H9 (cell line): Measurements from ENCODE around the gene SLC9A9. TPM values are rescaled to one million over a fixed set of nuclear protein-coding genes. Genes with fewer than 3 reads are reported as not detected.

Experiments used
- DNase-seq: peaks from one replicate; pipeline ENCODE4 v3.0.0-alpha.2; 2017
- H2AFZ ChIP-seq: one replicate; pipeline ENCODE4 v1.6.1; 2013; ENCODE audit warnings: mild to moderate bottlenecking, low read length, control low read depth, moderate library complexity
- H2AK5ac ChIP-seq: 2 replicates; pipeline ENCODE4 v1.6.1; 2013; ENCODE audit warnings: low read length, control low read depth, mixed read lengths; ENCODE audit not compliant: insufficient read length
- H2BK120ac ChIP-seq: one replicate; pipeline ENCODE4 v1.6.1; 2013; ENCODE audit warnings: low read depth, mild to moderate bottlenecking, low read length, control low read depth, inconsistent platforms; ENCODE audit not compliant: poor library complexity, severe bottlenecking
- H2BK12ac ChIP-seq: 2 replicates; pipeline ENCODE4 v1.6.1; 2013; ENCODE audit warnings: low read length, control low read depth, mixed read lengths, low read depth; ENCODE audit not compliant: insufficient read length
- H2BK15ac ChIP-seq: 2 replicates; pipeline ENCODE4 v1.6.1; 2013; ENCODE audit warnings: low read depth, low read length, control low read depth
- H2BK20ac ChIP-seq: one replicate; pipeline ENCODE4 v1.6.1; 2013; ENCODE audit warnings: low read depth, mild to moderate bottlenecking, low read length, control low read depth, inconsistent platforms; ENCODE audit not compliant: poor library complexity, severe bottlenecking
- H2BK5ac ChIP-seq: 2 replicates; pipeline ENCODE4 v1.6.1; 2013; ENCODE audit warnings: low read length, control low read depth, mixed read lengths; ENCODE audit not compliant: insufficient read length
- H3K14ac ChIP-seq: 2 replicates; pipeline ENCODE4 v1.6.1; 2013; ENCODE audit warnings: low read length, control low read depth; ENCODE audit not compliant: insufficient read depth
- H3K18ac ChIP-seq: 2 replicates; pipeline ENCODE4 v1.6.1; 2013; ENCODE audit warnings: low read depth, mild to moderate bottlenecking, mixed read lengths, low read length, control low read depth; ENCODE audit not compliant: insufficient read length
- H3K23ac ChIP-seq: 2 replicates; pipeline ENCODE4 v1.6.1; 2013; ENCODE audit warnings: low read length, control low read depth, mixed read lengths, low read depth; ENCODE audit not compliant: insufficient read length
- H3K23me2 ChIP-seq: 2 replicates; pipeline ENCODE4 v1.6.1; 2013; ENCODE audit warnings: low read depth, mild to moderate bottlenecking, mixed read lengths, low read length, control low read depth; ENCODE audit not compliant: insufficient read length, poor library complexity, severe bottlenecking
- H3K27ac ChIP-seq: 2 replicates; pipeline ENCODE4 v1.5.1; 2013; ENCODE audit warnings: low read length, control low read depth, mixed read lengths, low read depth; ENCODE audit not compliant: insufficient read length
- H3K27me3 ChIP-seq: 2 replicates; pipeline ENCODE4 v1.6.1; 2013; ENCODE audit warnings: low read length, control low read depth, inconsistent platforms; ENCODE audit not compliant: insufficient read depth
- H3K4ac ChIP-seq: 2 replicates; pipeline ENCODE4 v1.6.1; 2013; ENCODE audit warnings: low read depth, mild to moderate bottlenecking, control low read depth, inconsistent platforms, low read length, moderate library complexity
- H3K4me1 ChIP-seq: 2 replicates; pipeline ENCODE4 v1.6.1; 2013; ENCODE audit warnings: low read length, control low read depth, inconsistent platforms; ENCODE audit not compliant: insufficient read depth
- H3K4me2 ChIP-seq: 2 replicates; pipeline ENCODE4 v1.6.1; 2013; ENCODE audit warnings: low read length, control low read depth, mixed read lengths; ENCODE audit not compliant: insufficient read length, insufficient read depth
- H3K56ac ChIP-seq: 2 replicates; pipeline ENCODE4 v1.6.1; 2013; ENCODE audit warnings: low read depth, mild to moderate bottlenecking, mixed read lengths, low read length, control low read depth; ENCODE audit not compliant: insufficient read length
- H3K79me1 ChIP-seq: 2 replicates; pipeline ENCODE4 v1.6.1; 2013; ENCODE audit warnings: low read depth, mild to moderate bottlenecking, moderate library complexity, low read length, control low read depth, inconsistent platforms; ENCODE audit not compliant: insufficient read depth, poor library complexity, severe bottlenecking
- H3K79me2 ChIP-seq: 2 replicates; pipeline ENCODE4 v1.6.1; 2013; ENCODE audit warnings: low read length, control low read depth, inconsistent platforms; ENCODE audit not compliant: insufficient read depth
- H3K9ac ChIP-seq: 2 replicates; pipeline ENCODE4 v1.6.1; 2013; ENCODE audit warnings: low read length, control low read depth, mixed read lengths; ENCODE audit not compliant: insufficient read length; ENCODE audit errors: extremely low read depth
- H3K9me3 ChIP-seq: one replicate; pipeline ENCODE4 v1.6.1; 2013; ENCODE audit warnings: low read depth, low read length, inconsistent platforms; ENCODE audit not compliant: control insufficient read depth
- H3T11ph ChIP-seq: one replicate; pipeline ENCODE4 v1.6.1; 2013; ENCODE audit warnings: mild to moderate bottlenecking, low read length, control low read depth, inconsistent platforms
- H4K20me1 ChIP-seq: one replicate; pipeline ENCODE4 v1.6.1; 2013; ENCODE audit not compliant: control insufficient read depth, insufficient read length, insufficient read depth
- H4K5ac ChIP-seq: 2 replicates; pipeline ENCODE4 v1.6.1; 2013; ENCODE audit warnings: low read depth, mild to moderate bottlenecking, mixed read lengths, low read length, control low read depth; ENCODE audit not compliant: insufficient read length
- H4K8ac ChIP-seq: replicated peaks from 2 replicates; pipeline ENCODE4 v1.6.1; 2013; ENCODE audit warnings: low read length, control low read depth, mixed read lengths, low read depth; ENCODE audit not compliant: insufficient read length
- H4K91ac ChIP-seq: 2 replicates; pipeline ENCODE4 v1.6.1; 2013; ENCODE audit warnings: low read depth, mild to moderate bottlenecking, moderate library complexity, mixed read lengths, low read length, control low read depth; ENCODE audit not compliant: insufficient read length
- H3K27ac Mint-ChIP-seq, 3 experiments: 2 replicates in 2 of 3; 3 replicates in 1 of 3; pipeline ENCODE4 v1.8.0; 2020 to 2021; ENCODE audit warnings: mixed read lengths in 3 of 3, mild to moderate bottlenecking in 1 of 3, moderate library complexity in 1 of 3
- H3K27me3 Mint-ChIP-seq: 2 replicates; pipeline ENCODE4 v1.8.0; 2021; ENCODE audit warnings: low read depth, mild to moderate bottlenecking, moderate library complexity, mixed read lengths
- H3K36me3 Mint-ChIP-seq, 3 experiments: 2 replicates in 2 of 3; 3 replicates in 1 of 3; pipeline ENCODE4 v1.8.0; 2020 to 2021; ENCODE audit warnings: low read depth in 3 of 3, mixed read lengths in 3 of 3; ENCODE audit not compliant: insufficient read depth in 1 of 3
- H3K4me1 Mint-ChIP-seq, 2 experiments: 2 replicates each; pipeline ENCODE4 v1.8.0; 2020; ENCODE audit warnings: mixed read lengths in 2 of 2
- H3K4me3 Mint-ChIP-seq, 2 experiments: 2 replicates in 1 of 2; 3 replicates in 1 of 2; pipeline ENCODE4 v1.8.0; 2020 to 2021; ENCODE audit warnings: mild to moderate bottlenecking in 2 of 2, mixed read lengths in 2 of 2, moderate library complexity in 1 of 2
- H3K9me3 Mint-ChIP-seq, 2 experiments: 2 replicates in 1 of 2; 3 replicates in 1 of 2; pipeline ENCODE4 v1.8.0; 2020; ENCODE audit warnings: mild to moderate bottlenecking in 2 of 2, mixed read lengths in 2 of 2, moderate library complexity in 1 of 2
- CTCF ChIP-seq: fragments of 200-600 bp; sonication (generic); conservative IDR thresholded peaks from 3 replicates; pipeline ENCODE4 v1.8.0; 2021; ENCODE audit warnings: antibody characterized with exemption, mild to moderate bottlenecking
- WGBS: extraction: QIAGEN DNeasy Blood & Tissue Kit; methylation state at CpG from one replicate; pipeline ENCODE4 v1.1.7; 2013; ENCODE audit warnings: missing lambda C conversion rate, low lambda C conversion rate, mixed read lengths; ENCODE audit not compliant: insufficient read length; ENCODE audit errors: extremely low coverage; 5-methylcytosine and 5-hydroxymethylcytosine counted together
- total RNA-seq: library from RNA; stranded (reverse); gene quantifications from 2 replicates; pipeline ENCODE4 v1.2.1, GENCODE V29; 2021

The SLC9A9 gene
- total RNA-seq, 1 experiment from 2014 or later = 0.35 TPM

GRCh38 chr3:143699424-143699823 lies 148.8 kb downstream of the SLC9A9 start:
- no peak overlapping the region for H3K4ac ChIP-seq
- H3K4me1 Mint-ChIP-seq = no peaks in the 10 kb centered on the region
- no peak overlapping the region for H2BK120ac ChIP-seq
- no peak for DNase-seq
- H3K4me3 Mint-ChIP-seq = no peak overlapping the region
- H3K27ac Mint-ChIP-seq = no peak overlapping the region
- H3T11ph ChIP-seq = no peak overlapping the region
- no peak overlapping the region for H3K14ac ChIP-seq
- H3K27me3 Mint-ChIP-seq = no peaks in the 10 kb centered on the region
- H4K8ac ChIP-seq = no peak overlapping the region
- no peak overlapping the region for H2BK5ac ChIP-seq
- no peak overlapping the region for H3K27ac ChIP-seq
- H3K56ac ChIP-seq = no peak overlapping the region
- no peaks in the 10 kb centered on the region for H3K4me1 ChIP-seq
- H3K36me3 Mint-ChIP-seq = no peaks in the 10 kb centered on the region
- no peak overlapping the region for H4K5ac ChIP-seq
- no peak overlapping the region for H2BK15ac ChIP-seq
- no peak overlapping the region for H2BK12ac ChIP-seq
- no peaks in the 10 kb centered on the region for H3K79me1 ChIP-seq
- H3K18ac ChIP-seq = no peak overlapping the region
- H3K4me2 ChIP-seq = no peak overlapping the region
- no peak overlapping the region for H2BK20ac ChIP-seq
- no peak overlapping the region for H2AK5ac ChIP-seq
- WGBS = no CpG with 5 or more reads among the region's 3 CpGs
- H3K9ac ChIP-seq = no peak overlapping the region
- H3K27me3 ChIP-seq = no peaks in the 10 kb centered on the region
- H4K91ac ChIP-seq = no peak overlapping the region
- H3K23ac ChIP-seq = no peak overlapping the region
- no peak for TF ChIP-seq CTCF
- H4K20me1 ChIP-seq = no peaks in the 10 kb centered on the region
- H3K79me2 ChIP-seq = no peaks in the 10 kb centered on the region
- no peaks in the 10 kb centered on the region for H3K9me3 Mint-ChIP-seq
- H3K9me3 ChIP-seq = no peaks in the 10 kb centered on the region
- H2AFZ ChIP-seq = no peak overlapping the region
- H3K23me2 ChIP-seq = no peaks in the 10 kb centered on the region
